HL-60/S4 (cell line): ENCODE data around the gene CDK15.
"Not testable (repeated sequence)": the region's sequence is repeated elsewhere in the genome, so short reads cannot be mapped to it uniquely, and the experiment has no call there.

ENCODE experiments used
- in situ Hi-C: fragments of 300-500 bp; cut with MboI; formaldehyde crosslinking; loops from 2 replicates; pipeline ENCODE4 v1.14.3; 2022; ENCODE audit warnings: low sequenced_read_pairs

Gene CDK15

DNA sequence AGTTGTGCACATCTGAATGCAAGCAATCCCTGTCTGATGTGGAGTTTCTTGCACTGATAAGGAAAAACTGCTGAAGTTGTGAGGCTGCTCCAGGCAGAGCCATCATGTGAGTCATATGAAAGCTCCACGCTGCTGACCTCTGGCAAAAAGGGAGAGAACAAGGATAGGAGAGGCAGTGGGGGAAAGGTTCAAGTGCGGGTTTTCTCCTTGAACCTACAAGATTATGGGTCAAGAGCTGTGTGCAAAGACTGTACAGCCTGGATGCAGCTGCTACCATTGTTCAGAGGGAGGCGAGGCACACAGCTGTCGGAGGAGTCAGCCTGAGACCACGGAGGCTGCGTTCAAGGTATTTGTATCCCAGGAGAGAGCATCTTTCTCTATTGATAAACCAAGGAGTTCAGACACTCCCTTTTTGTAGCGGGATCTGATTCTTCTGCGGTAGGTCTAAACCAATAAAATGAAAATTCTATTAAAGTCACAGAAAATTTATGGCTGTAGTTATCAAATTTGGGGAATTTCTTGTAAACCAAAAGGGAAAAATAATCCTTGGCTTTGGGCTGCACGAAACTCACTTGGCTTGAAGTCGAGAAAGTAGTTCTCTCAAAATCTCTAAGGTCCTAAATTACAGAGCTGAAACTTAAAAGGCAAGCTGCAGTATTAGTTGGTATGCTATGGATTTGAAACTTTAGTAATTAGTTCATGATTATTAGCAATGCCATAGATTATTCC lies at the start of gene CDK15:
TSS of gene CDK15 (plus strand) at position 96 of the 729 bp plus-strand sequence. CDS start at position 224, 128 bp downstream.
- in situ Hi-C loops = no loop called here

DNA sequence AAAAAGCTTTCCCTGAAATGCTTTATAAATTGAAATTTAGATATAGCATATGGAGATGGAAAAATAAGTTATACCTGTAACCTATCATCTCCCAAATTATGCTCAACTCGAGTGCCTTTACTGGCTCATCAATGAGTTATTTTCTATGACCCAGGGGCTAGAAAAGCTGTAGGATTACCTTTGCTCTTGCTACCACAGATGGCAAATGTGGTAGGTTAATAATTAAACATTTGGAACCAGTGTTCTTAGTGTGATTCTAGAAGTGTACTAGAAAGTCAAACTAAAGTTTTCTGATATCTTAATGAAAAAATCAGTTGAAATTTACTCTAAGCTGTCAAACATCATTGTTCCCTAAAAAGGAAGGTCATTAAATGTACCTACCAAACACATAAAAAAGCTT lies 48.1 kb upstream of the CDK15 start:
- in situ Hi-C loops = no loop called here

- in situ Hi-C loops = no loop called here
These were observed 47.5 kb upstream of the CDK15 start for GRCh38 chr2:201758873-201759272.

GRCh38 chr2:201759567-201759966 lies 46.8 kb upstream of the CDK15 start:
- in situ Hi-C loops = no loop called here

GRCh38 chr2:201761101-201761500 lies 45.2 kb upstream of the CDK15 start:
- in situ Hi-C loops = no loop called here

DNA sequence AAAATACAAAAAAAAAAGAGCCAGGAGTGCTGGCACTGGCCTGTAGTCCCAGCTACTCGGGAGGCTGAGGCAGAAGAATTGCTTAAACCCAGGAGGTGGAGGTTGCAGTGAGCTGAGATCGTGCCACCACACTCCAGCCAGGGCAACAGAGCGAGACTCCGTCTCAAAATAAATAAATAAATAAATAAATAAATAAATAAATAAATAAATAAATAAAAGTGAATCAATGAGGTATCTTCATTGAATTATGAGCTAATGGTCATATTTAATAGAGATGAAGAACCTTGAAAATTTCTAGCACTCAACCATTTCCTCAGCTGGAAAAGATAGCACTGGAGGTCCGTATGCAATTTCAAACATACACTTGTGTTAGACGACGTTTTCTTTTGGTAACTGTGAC lies 41.9 kb upstream of the CDK15 start:
- in situ Hi-C loops = not testable (repeated sequence)

GRCh38 chr2:201765799-201766198 lies 40.5 kb upstream of the CDK15 start:
- in situ Hi-C loops = no loop called here

GRCh38 chr2:201768918-201769317 lies 37.4 kb upstream of the CDK15 start:
- in situ Hi-C loops = no loop called here

- in situ Hi-C loops = no loop called here
These were observed 36.5 kb upstream of the CDK15 start for GRCh38 chr2:201769666-201770373.

GRCh38 chr2:201773990-201774389 lies 32.3 kb upstream of the CDK15 start:
- in situ Hi-C loops = no loop called here

- in situ Hi-C loops = no loop called here
These were observed 31.8 kb upstream of the CDK15 start for GRCh38 chr2:201774546-201774945.

DNA sequence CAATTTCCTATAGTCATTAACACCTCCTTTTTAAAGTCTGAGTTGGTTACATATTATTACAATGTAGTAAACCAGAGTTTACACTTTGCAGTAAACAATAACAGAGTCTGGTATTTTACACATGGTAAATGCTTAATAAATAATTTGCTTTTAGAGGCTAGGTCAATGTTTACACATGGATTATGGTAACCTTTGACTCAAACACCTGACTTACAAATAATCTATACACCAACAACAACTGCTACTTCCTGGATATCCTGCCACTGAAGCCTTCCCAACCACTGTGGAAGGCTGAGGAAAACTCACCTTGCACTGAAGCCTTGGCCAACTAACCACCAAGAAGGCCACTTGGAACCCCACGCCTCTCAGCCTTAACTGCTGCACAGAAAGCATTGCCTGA lies 31.0 kb upstream of the CDK15 start:
- in situ Hi-C loops = no loop called here

DNA sequence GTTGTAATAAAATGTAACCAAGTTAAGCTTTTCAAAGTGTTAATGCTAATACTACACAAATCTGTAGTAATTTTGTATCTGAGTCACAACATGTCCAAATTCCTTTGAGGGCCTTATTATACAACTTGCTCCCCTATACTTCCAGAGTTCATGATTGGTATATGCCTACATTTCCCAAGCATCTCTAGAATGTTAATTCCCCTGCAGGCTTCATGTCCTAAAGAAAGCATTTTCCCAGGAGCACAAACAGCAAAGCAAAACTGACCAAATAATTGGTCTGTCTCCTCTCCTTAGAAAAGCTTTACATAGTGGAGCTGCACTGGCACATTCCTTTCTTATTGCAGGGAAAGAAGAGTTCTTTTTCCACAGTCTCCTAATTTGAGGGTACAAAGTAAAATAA lies 29.3 kb upstream of the CDK15 start:
- in situ Hi-C loops = no loop called here

DNA sequence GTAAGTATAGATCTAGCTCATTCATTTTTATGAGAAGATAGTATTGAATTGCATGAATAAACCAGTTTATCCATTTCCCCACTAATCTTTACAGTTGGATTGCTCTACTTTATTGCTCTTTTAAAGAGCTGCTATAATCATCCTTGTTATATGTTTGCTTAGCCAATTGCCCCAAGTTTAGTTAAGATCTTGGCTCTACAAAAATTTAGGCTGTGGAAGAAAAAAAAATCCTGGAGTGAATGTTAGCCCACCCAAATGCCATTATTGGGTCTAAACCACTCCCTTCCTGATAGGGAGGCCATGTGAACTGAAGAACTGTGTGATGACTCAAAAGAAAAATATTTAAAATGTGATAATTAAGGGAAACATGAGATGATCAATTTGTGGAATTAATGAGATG lies 28.5 kb upstream of the CDK15 start:
- in situ Hi-C loops = no loop called here

GRCh38 chr2:201779901-201780673 lies 26.2 kb upstream of the CDK15 start:
- in situ Hi-C loops = no loop called here

- in situ Hi-C loops = no loop called here
These were observed 25.5 kb upstream of the CDK15 start, which contains the start of gene ALS2 for GRCh38 chr2:201780674-201781493. Gene ALS2 (minus strand): TSS chr2:201780933. CDS start chr2:201768885, 12,048 bp downstream.

- in situ Hi-C loops = no loop called here
These were observed 24.7 kb upstream of the CDK15 start for GRCh38 chr2:201781557-201782051.

DNA sequence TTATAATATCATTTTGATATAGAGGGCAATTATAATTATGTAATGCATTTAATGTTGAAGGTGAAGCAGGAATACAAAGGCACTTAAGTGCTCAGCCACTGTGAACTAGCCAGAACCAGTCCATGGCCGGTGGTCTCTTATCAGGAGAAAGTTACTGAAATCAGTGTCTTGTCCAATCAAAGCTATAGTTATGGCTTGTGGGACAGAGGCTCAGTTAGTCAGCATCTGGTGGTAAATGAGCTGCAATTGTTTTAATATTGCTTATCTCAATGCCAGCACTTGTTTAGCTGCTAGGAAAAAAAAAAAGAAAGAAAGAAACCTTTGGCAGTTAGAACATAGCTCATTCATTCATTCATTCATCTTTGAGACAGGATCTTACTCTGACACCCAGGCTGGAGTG lies 21.8 kb upstream of the CDK15 start:
- in situ Hi-C loops = no loop called here

DNA sequence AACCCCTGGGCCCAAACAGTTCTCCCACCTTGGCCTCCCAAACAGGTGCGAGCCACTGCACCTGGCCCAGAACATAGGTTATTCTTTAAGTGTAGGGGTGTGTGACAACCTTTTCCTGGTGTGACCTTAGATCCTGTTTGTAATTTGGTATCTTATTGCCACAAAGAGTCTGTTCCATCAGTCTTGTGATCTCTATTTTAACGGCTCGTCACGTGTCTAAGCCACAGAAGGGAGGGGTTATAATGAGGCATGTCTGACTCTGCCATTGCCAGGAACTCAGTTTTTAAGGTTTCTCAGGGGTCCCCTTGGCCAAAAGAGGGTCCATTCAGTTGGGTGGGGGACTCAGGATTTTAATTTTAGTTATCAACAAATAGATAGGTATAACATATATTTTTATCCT lies 21.2 kb upstream of the CDK15 start:
- in situ Hi-C loops = no loop called here

DNA sequence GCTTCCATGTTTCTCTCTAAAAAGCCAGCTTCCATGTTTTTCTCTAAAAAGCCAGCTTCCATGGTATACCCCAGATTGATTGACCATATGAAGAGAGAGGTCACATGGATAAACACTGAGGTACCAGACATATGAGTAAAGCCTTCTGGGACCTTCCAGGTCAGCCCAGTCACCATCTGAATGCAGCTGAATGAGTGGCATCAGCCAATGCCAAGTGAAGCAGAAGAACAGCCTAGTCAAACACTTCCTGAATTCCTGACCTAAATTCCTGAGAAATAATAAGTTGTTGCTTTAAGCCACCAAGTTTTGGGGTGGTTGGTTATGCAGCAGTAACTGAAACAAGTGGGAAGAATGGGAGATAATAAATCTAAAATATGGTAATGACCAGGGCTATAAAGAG lies 19.9 kb upstream of the CDK15 start:
- in situ Hi-C loops = no loop called here

- in situ Hi-C loops = no loop called here
These were observed 18.0 kb upstream of the CDK15 start for GRCh38 chr2:201788371-201788770.
